Measurements from ENCODE around the gene SSNA1. TPM values are rescaled to one million over a fixed set of nuclear protein-coding genes. Genes with fewer than 3 reads are reported as not detected.

The SSNA1 gene
- total RNA-seq, 4 donors from 2014 or later = 58.2 to 99.5 (median 76.7) TPM

GRCh38 chr9:137192448-137192780 lies 3.9 kb downstream of the SSNA1 start:
- Histone ChIP-seq H3K27me3 (no peaks in the 10 kb centered on the region), H3K4me3 (no peak overlapping the region), H3K9me3 (no peaks in the 10 kb centered on the region), H3K4me1 (peaks cover 35 to 79% (median 53%) of the 10 kb centered on the region in 4 donors), H3K27ac (replicated peaks in 1 of 4) (no peak overlapping the region), H3K36me3 (peaks cover 11 to 28% (median 27%) of the 10 kb centered on the region in 4 donors)
- 82% methylated on average over 8 of the region's 10 CpGs for WGBS
- TF ChIP-seq POLR2AphosphoS5 (IDR thresholded peaks at IDR 0.05) (no peak), POLR2A (IDR thresholded peaks at IDR 0.05; ENCODE audit: low read depth) (no peak), CTCF (IDR thresholded peaks at IDR 0.05) (no peak), EP300 (IDR thresholded peaks at IDR 0.05) (no peak)
- DNase-seq (ENCODE audit: extremely low spot score) = no peak
- intact Hi-C loops (cut with DNase I) = no loop called here

DNA sequence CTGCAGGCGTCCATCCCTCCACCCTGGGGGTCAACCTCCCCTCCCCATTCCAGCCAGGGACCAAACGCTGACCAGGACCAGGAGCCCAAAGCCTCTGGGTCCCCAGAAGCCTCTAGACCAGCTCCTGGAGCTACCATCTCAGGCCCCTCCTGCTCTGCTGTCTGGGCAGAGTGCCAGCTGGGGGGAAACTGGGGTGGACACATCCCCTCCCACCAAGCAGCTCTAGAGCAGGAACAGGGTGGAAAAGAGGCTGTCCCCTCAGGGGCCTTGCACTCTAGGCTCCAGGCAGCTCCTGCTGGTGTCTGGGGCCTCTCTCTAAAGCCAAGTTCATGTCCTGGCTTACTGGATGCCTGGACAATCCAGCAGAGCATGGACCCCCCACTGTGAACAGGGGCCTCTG lies 4.4 kb downstream of the SSNA1 start:
- Histone ChIP-seq H3K4me3 (no peak overlapping the region), H3K36me3 (peaks cover 11 to 28% (median 27%) of the 10 kb centered on the region in 4 donors), H3K27ac (replicated peaks in 1 of 4) (no peak overlapping the region), H3K4me1 (peaks cover 35 to 79% (median 53%) of the 10 kb centered on the region in 4 donors), H3K27me3 (no peaks in the 10 kb centered on the region), H3K9me3 (no peaks in the 10 kb centered on the region)
- intact Hi-C loops (cut with DNase I) = no loop called here
- WGBS = 100% methylated on average over 1 of the region's 2 CpGs
- no peak for DNase-seq (ENCODE audit: extremely low spot score)
- TF ChIP-seq POLR2AphosphoS5 (IDR thresholded peaks at IDR 0.05) (no peak), EP300 (IDR thresholded peaks at IDR 0.05) (no peak), POLR2A (IDR thresholded peaks at IDR 0.05; ENCODE audit: low read depth) (no peak), CTCF (IDR thresholded peaks at IDR 0.05) (no peak)

DNA sequence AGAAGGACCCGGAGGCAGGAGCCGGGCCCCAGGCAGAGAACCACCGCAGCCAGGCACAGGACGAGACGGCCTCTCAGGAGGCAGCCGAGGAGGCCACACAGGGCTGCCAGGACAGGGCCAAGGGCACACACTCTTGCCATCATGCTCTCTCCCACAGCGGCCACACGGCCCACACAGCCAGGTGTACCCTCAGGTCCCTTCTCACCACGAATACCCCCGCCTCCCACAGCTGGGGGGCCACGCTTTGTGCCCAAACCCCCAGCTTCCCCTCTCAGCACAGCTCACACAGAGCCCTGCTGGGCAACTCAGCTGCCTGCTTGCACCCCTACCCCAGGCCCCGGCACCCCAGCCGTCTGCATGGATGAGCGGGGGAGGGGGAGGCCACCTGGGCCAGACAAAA lies 5.3 kb downstream of the SSNA1 start:
- H3K36me3 ChIP-seq = peaks cover 11 to 28% (median 27%) of the 10 kb centered on the region in 4 donors
- WGBS = 80% methylated on average over 8 of the region's 14 CpGs
- DNase-seq (ENCODE audit: extremely low spot score) = no peak
- H3K4me1 ChIP-seq = peaks cover 43 to 85% (median 60%) of the 10 kb centered on the region in 4 donors
- no peak overlapping the region for H3K27ac ChIP-seq (replicated peaks in 1 of 4)
- no peak overlapping the region for H3K4me3 ChIP-seq
- no peaks in the 10 kb centered on the region for H3K9me3 ChIP-seq
- no peak for TF ChIP-seq POLR2A (IDR thresholded peaks at IDR 0.05; ENCODE audit: low read depth)
- TF ChIP-seq CTCF (IDR thresholded peaks at IDR 0.05) = no peak
- TF ChIP-seq EP300 (IDR thresholded peaks at IDR 0.05) = no peak
- no peak for TF ChIP-seq POLR2AphosphoS5 (IDR thresholded peaks at IDR 0.05)
- intact Hi-C loops (cut with DNase I) = no loop called here
- no peaks in the 10 kb centered on the region for H3K27me3 ChIP-seq

DNA sequence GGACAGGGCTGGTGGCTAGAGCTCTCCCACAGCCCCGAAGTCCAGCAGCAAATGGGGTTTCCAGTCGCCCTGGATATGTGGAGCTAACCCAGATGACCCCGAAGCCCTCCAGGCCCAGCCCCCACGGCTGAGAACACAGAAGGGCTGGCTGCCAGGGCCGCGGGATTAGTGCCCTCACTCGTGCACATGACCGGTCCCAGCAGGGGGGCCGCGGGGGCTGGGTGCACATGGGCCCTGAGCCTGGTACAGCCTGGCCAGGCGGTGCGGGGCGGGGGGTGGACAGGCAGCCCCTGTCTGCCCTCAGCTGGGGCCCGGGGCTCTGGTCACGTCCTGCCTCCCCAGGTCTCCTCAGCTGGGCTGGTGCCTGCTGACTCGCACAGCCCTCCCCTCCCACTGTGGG lies 5.9 kb downstream of the SSNA1 start:
- peaks cover 11 to 28% (median 27%) of the 10 kb centered on the region in 4 donors for H3K36me3 ChIP-seq
- H3K27me3 ChIP-seq = no peaks in the 10 kb centered on the region
- no peak for TF ChIP-seq EP300 (IDR thresholded peaks at IDR 0.05)
- no peak for TF ChIP-seq POLR2A (IDR thresholded peaks at IDR 0.05; ENCODE audit: low read depth)
- no peak for TF ChIP-seq CTCF (IDR thresholded peaks at IDR 0.05)
- TF ChIP-seq POLR2AphosphoS5 (IDR thresholded peaks at IDR 0.05) = no peak
- peaks cover 45 to 86% (median 62%) of the 10 kb centered on the region in 4 donors for H3K4me1 ChIP-seq
- H3K27ac ChIP-seq (replicated peaks in 1 of 4) = no peak overlapping the region
- H3K9me3 ChIP-seq = no peaks in the 10 kb centered on the region
- intact Hi-C loops (cut with DNase I) = no loop called here
- no peak overlapping the region for H3K4me3 ChIP-seq
- no peak for DNase-seq (ENCODE audit: extremely low spot score)
- WGBS = no CpG with 5 or more reads among the region's 16 CpGs

- Histone ChIP-seq H3K36me3 (peaks cover 10 to 25% (median 24%) of the 10 kb centered on the region in 4 donors), H3K27ac (replicated peaks in 1 of 4) (no peak overlapping the region), H3K27me3 (no peaks in the 10 kb centered on the region), H3K9me3 (no peaks in the 10 kb centered on the region), H3K4me1 (peaks cover 45 to 86% (median 62%) of the 10 kb centered on the region in 4 donors), H3K4me3 (no peak overlapping the region)
- intact Hi-C loops (cut with DNase I) = no loop called here
- no peak for DNase-seq (ENCODE audit: extremely low spot score)
- TF ChIP-seq POLR2A (IDR thresholded peaks at IDR 0.05; ENCODE audit: low read depth) = no peak
- TF ChIP-seq CTCF (IDR thresholded peaks at IDR 0.05) = no peak
- TF ChIP-seq EP300 (IDR thresholded peaks at IDR 0.05) = no peak
- no peak for TF ChIP-seq POLR2AphosphoS5 (IDR thresholded peaks at IDR 0.05)
- 80% methylated on average over 9 of the region's 10 CpGs for WGBS
Measured at GRCh38 chr9:137194909-137195308, 6.4 kb downstream of the SSNA1 start.
